K562 (cell line): Measurements from ENCODE around the gene ACOT4. TPM values are rescaled to one million over a fixed set of nuclear protein-coding genes. Genes with fewer than 3 reads are reported as not detected.

Experiments used
- ATAC-seq: fragments of 200-7000 bp; cut with Tn5 transposase; 3 replicates; pipeline ENCODE4 v1.9.1; 2020; ENCODE audit warnings: moderate library complexity
- BruUV-seq: library from RNA; stranded (reverse); fragments of 400-500 nt; replicated peaks from 2 replicates; lab custom pipeline; 2021; lab: Mats Ljungman, UMichigan
- CTCF ChIA-PET: fragments of 300-600 bp; formaldehyde crosslinking; extraction: SDS; loops from one replicate; lab custom pipeline; 2021; ENCODE audit warnings: low intra/inter-chr PET ratio; lab: Yijun Ruan, JAX
- POLR2A ChIA-PET: fragments of 300-600, 350-650 bp; sonication (Branson Sonifier 250); formaldehyde crosslinking; extraction: SDS; loops from one replicate; lab custom pipeline; 2021; ENCODE audit warnings: antibody characterized with exemption, inconsistent platforms; lab: Yijun Ruan, JAX
- DNase-seq, 4 experiments: peaks; one replicate each; pipeline versions ENCODE4 v3.0.0 to v3.0.0-alpha.2; 2011 to 2018; ENCODE audit warnings: low spot score in 3 of 4, mixed read lengths in 3 of 4; ENCODE audit errors: extremely low read depth in 1 of 4
- FAIRE-seq: peaks from 2 replicates; lab custom pipeline; 2011; peaks lifted over from hg19 to GRCh38; lab: Jason Lieb, UNC
- H2AFZ ChIP-seq: 2 replicates; pipeline ENCODE4 v1.6.0; 2011; ENCODE audit warnings: low read depth, low read length, control low read depth, inconsistent platforms
- H3K27ac ChIP-seq: fragments of 200-600 bp; 3 replicates; pipeline ENCODE4 v1.8.0; 2011; ENCODE audit warnings: low read depth, mild to moderate bottlenecking, control low read depth, inconsistent platforms, low read length, moderate library complexity, mixed read lengths; ENCODE audit errors: extremely low read depth
- H3K27me3 ChIP-seq, 2 experiments: fragments of 300-600 bp in 1 of 2; 2 replicates in 1 of 2; 3 replicates in 1 of 2; pipeline versions ENCODE4 v1.6.0 to v1.8.0; 2011; ENCODE audit warnings: inconsistent platforms in 2 of 2, low read length in 2 of 2, mild to moderate bottlenecking in 1 of 2, mixed read lengths in 1 of 2, moderate library complexity in 1 of 2; ENCODE audit not compliant: control insufficient read depth in 2 of 2, insufficient read depth in 2 of 2
- H3K36me3 ChIP-seq: fragments of 300-600 bp; 3 replicates; pipeline ENCODE4 v1.8.0; 2011; ENCODE audit warnings: mild to moderate bottlenecking, low read length, inconsistent platforms; ENCODE audit not compliant: control insufficient read depth, insufficient read depth
- H3K4me1 ChIP-seq, 2 experiments: fragments of 200-600 bp in 1 of 2; replicated peaks in 1 of 2; 2 replicates in 1 of 2; 3 replicates in 1 of 2; pipeline versions ENCODE4 v1.5.1 to v1.8.0; 2011; ENCODE audit warnings: inconsistent platforms in 2 of 2, low read length in 2 of 2, mild to moderate bottlenecking in 1 of 2, mixed read lengths in 1 of 2, moderate library complexity in 1 of 2; ENCODE audit not compliant: control insufficient read depth in 2 of 2, insufficient read depth in 2 of 2
- H3K4me2 ChIP-seq: 2 replicates; pipeline ENCODE4 v1.6.1; 2011; ENCODE audit warnings: low read length, control low read depth, inconsistent platforms, mixed read lengths; ENCODE audit not compliant: insufficient read depth
- H3K4me3 ChIP-seq: fragments of 200-600 bp; sonication (generic), shearing (Covaris generic); 2 replicates; pipeline ENCODE4 v1.5.1; 2016; ENCODE audit warnings: control low read depth, inconsistent platforms
- H3K79me2 ChIP-seq: fragments of 200-600 bp; 3 replicates; pipeline ENCODE4 v1.8.0; 2011; ENCODE audit warnings: low read length, inconsistent platforms; ENCODE audit not compliant: control insufficient read depth, insufficient read depth
- H3K9ac ChIP-seq, 2 experiments: 2 replicates each; pipeline versions ENCODE4 v1.6.0 to v1.6.1; 2011; ENCODE audit warnings: low read depth in 2 of 2, low read length in 2 of 2, control low read depth in 1 of 2, inconsistent platforms in 1 of 2, mild to moderate bottlenecking in 1 of 2, mixed read lengths in 1 of 2; ENCODE audit not compliant: insufficient read depth in 1 of 2
- H3K9me1 ChIP-seq: one replicate; pipeline ENCODE4 v1.6.0; 2011; ENCODE audit warnings: inconsistent platforms, mild to moderate bottlenecking, low read length, moderate library complexity; ENCODE audit not compliant: control insufficient read depth, insufficient read depth
- H3K9me3 ChIP-seq: replicated peaks from 2 replicates; pipeline ENCODE4 v1.5.1; 2011; ENCODE audit warnings: low read depth, low read length, inconsistent platforms; ENCODE audit not compliant: control insufficient read depth, insufficient read depth
- H4K20me1 ChIP-seq: replicated peaks from 2 replicates; pipeline ENCODE4 v1.6.1; 2011; ENCODE audit warnings: low read length, inconsistent platforms, mixed read lengths; ENCODE audit not compliant: control insufficient read depth, insufficient read depth
- GTF2B ChIP-seq: IDR thresholded peaks from 2 replicates; pipeline ENCODE4 v1.6.1; 2011; ENCODE audit not compliant: insufficient read length; ENCODE audit errors: extremely low read depth
- KLF10 ChIP-seq: fragments of 250-450 bp; sonication (Bioruptor Pico); IDR thresholded peaks from 2 replicates; pipeline ENCODE4 v1.6.1; 2021; ENCODE audit warnings: matching md5 sums
- KLF16 ChIP-seq: IDR thresholded peaks from 2 replicates; pipeline ENCODE4 v1.6.1; 2016; ENCODE audit warnings: antibody characterized with exemption
- SMC3 ChIP-seq: conservative IDR thresholded peaks from 2 replicates; pipeline ENCODE4 v1.6.1; 2011; ENCODE audit warnings: low read depth, low read length, improper control_type of control experiment; ENCODE audit not compliant: insufficient read depth
- ZBTB33 ChIP-seq: sonication (generic); formaldehyde crosslinking; IDR thresholded peaks from 2 replicates; pipeline ENCODE4 v1.8.1; 2023; ENCODE audit warnings: mild to moderate bottlenecking, missing genetic modification reagents
- ZNF212 ChIP-seq: fragments of 450-650 bp; formaldehyde crosslinking; IDR thresholded peaks from 2 replicates; pipeline ENCODE4 v1.4.0; 2020; ENCODE audit warnings: mild to moderate bottlenecking
- ZNF253 ChIP-seq: fragments of 250-450 bp; sonication (Bioruptor Pico); conservative IDR thresholded peaks from 2 replicates; pipeline ENCODE4 v1.6.1; 2021; ENCODE audit warnings: mild to moderate bottlenecking
- WGBS: fragments of 100-300 bp; shearing (Covaris generic); methylation state at CpG from one replicate; pipeline ENCODE4 v1.1.6; 2016; ENCODE audit warnings: low coverage, mixed read lengths; ENCODE audit not compliant: insufficient coverage; ENCODE audit errors: missing lambda C conversion rate; 5-methylcytosine and 5-hydroxymethylcytosine counted together
- in situ Hi-C: fragments of 300-500 bp; cut with MboI; formaldehyde crosslinking; loops from 4 replicates; pipeline ENCODE4 v1.15.0; 2018; ENCODE audit warnings: inconsistent platforms, mixed read lengths
- intact Hi-C: fragments of 100-400 bp; cut with micrococcal nuclease; formaldehyde crosslinking; loops from 2 replicates; pipeline ENCODE4 v1.14.2; 2022
- polyA plus RNA-seq, 8 experiments: library from polyadenylated mRNA; depleted of rRNA in 4 of 8; stranded (reverse) in 5 of 8; unstranded in 3 of 8; fragments of >200 nt; fragmentation: Nextera tagmentation in 2 of 8; fragmentation: Illumina TruSeq in 1 of 8; extraction: Ambion mirVana in 2 of 8; extraction: Trizol in 1 of 8; gene quantifications; 2 replicates each; pipeline versions ENCODE4 v1.2.1 to v1.2.3, GENCODE V29; 2011 to 2014; ENCODE audit warnings: inconsistent platforms in 1 of 8, missing spikeins in 1 of 8
- total RNA-seq, 7 experiments: library from RNA; depleted of rRNA in 6 of 7; stranded (reverse); fragments of >200 nt in 6 of 7; fragmentation: Illumina TruSeq in 2 of 7; extraction: Trizol in 2 of 7; gene quantifications; 2 replicates each; pipeline versions ENCODE4 v1.2.1 to v1.2.3, GENCODE V29; 2011 to 2021; ENCODE audit warnings: low replicate concordance in 1 of 7
- TF ChIP-seq, protein P1 (sequence below), 2 experiments: fragments of 450-650 bp; formaldehyde crosslinking in 1 of 2; IDR thresholded peaks; 2 replicates each; pipeline versions ENCODE4 v1.4.0 to v1.6.1; 2014 to 2020; ENCODE audit warnings: mild to moderate bottlenecking in 2 of 2, borderline replicate concordance in 1 of 2, low read depth in 1 of 2

Gene ACOT4
- total and polyA plus RNA-seq, 9 of the 15 experiments (the other 6 are each of a cell fraction or from before 2014, with no cell fraction given), result not detected

- ATAC-seq (peak; percentile 85), FAIRE-seq (peak; percentile 86), DNase-seq (peak; percentile 33 to 64 (median 40))
- Histone ChIP-seq H3K27ac (no peak overlapping the region), H3K4me3 (no peak overlapping the region), H3K9me3 (no peaks in the 10 kb centered on the region), H4K20me1 (no peaks in the 10 kb centered on the region), H3K9ac (no peak overlapping the region), H3K79me2 (no peaks in the 10 kb centered on the region), H3K9me1 (no peaks in the 10 kb centered on the region), H3K4me1 (peaks cover 8 to 9% of the 10 kb centered on the region in 2 experiments; a peak in 4 of 5 replicates), H2AFZ (peak overlapping the region; percentile 88), H3K27me3 (no peaks in the 10 kb centered on the region), H3K4me2 (no peak overlapping the region; the same call in 1 of the 2 replicates), H3K36me3 (no peaks in the 10 kb centered on the region)
- ChIA-PET CTCF (interaction anchor here (0.6 to 1.2 kb wide), 2 partner anchors 124 to 162 kb away, joined by 3 to 4 read pairs; no protein-coding TSS in a partner anchor), POLR2A (interaction anchor here (0.6 to 0.8 kb wide), 2 partner anchors 108 to 184 kb away, joined by 3 read pairs; no protein-coding TSS in a partner anchor)
- BruUV-seq, result no TSS peak
- WGBS, result 38% methylated on average over 22 of the region's 44 CpGs
- intact Hi-C loops (loop anchor here (5.0 to 10.0 kb wide), 2 partner anchors 136 to 221 kb away; partner anchors contain the start of gene PTGR2), in situ Hi-C loops (no loop called here)
- TF ChIP-seq KLF10 (CRISPR knock-in tag), result no peak
- no peak for TF ChIP-seq GTF2B
- TF ChIP-seq KLF16, result peak; percentile 46; the same call in 1 of the 2 replicates
- peak; percentile 89 for TF ChIP-seq ZBTB33 (CRISPR knock-in tag)
- no peak for TF ChIP-seq ZNF212 (CRISPR knock-in tag)
- TF ChIP-seq, protein P1, sequence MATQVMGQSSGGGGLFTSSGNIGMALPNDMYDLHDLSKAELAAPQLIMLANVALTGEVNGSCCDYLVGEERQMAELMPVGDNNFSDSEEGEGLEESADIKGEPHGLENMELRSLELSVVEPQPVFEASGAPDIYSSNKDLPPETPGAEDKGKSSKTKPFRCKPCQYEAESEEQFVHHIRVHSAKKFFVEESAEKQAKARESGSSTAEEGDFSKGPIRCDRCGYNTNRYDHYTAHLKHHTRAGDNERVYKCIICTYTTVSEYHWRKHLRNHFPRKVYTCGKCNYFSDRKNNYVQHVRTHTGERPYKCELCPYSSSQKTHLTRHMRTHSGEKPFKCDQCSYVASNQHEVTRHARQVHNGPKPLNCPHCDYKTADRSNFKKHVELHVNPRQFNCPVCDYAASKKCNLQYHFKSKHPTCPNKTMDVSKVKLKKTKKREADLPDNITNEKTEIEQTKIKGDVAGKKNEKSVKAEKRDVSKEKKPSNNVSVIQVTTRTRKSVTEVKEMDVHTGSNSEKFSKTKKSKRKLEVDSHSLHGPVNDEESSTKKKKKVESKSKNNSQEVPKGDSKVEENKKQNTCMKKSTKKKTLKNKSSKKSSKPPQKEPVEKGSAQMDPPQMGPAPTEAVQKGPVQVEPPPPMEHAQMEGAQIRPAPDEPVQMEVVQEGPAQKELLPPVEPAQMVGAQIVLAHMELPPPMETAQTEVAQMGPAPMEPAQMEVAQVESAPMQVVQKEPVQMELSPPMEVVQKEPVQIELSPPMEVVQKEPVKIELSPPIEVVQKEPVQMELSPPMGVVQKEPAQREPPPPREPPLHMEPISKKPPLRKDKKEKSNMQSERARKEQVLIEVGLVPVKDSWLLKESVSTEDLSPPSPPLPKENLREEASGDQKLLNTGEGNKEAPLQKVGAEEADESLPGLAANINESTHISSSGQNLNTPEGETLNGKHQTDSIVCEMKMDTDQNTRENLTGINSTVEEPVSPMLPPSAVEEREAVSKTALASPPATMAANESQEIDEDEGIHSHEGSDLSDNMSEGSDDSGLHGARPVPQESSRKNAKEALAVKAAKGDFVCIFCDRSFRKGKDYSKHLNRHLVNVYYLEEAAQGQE (IDR thresholded peaks at IDR 0.05; ENCODE audit: borderline replicate concordance), result peak; percentile 62; the same call in 1 of the 2 replicates
- TF ChIP-seq, protein P1 (CRISPR knock-in tag; IDR thresholded peaks at IDR 0.05; ENCODE audit: low read depth), result no peak
- peak; percentile 64 for TF ChIP-seq SMC3
- no peak for TF ChIP-seq ZNF253 (CRISPR knock-in tag)
These were observed 41.7 kb downstream of the ACOT4 start for GRCh38 chr14:73633116-73634010.
